HepG2 (cell line): Measurements from ENCODE around the gene SAE1. TPM values are rescaled to one million over a fixed set of nuclear protein-coding genes. Genes with fewer than 3 reads are reported as not detected.

Experiments used
- ARID5B ChIP-seq: IDR thresholded peaks from 2 replicates; pipeline ENCODE4 v1.4.0; 2020; ENCODE audit warnings: mild to moderate bottlenecking, missing genetic modification reagents
- CERS6 ChIP-seq: sonication (generic); formaldehyde crosslinking; IDR thresholded peaks from 2 replicates; pipeline ENCODE4 v1.5.0; 2020; ENCODE audit warnings: missing genetic modification reagents
- CHD4 ChIP-seq: fragments of 200-600 bp; sonication (generic); IDR thresholded peaks from 2 replicates; pipeline ENCODE4 v1.7.0; 2017; ENCODE audit warnings: mild to moderate bottlenecking, low read length, borderline replicate concordance
- FOXA3 ChIP-seq: IDR thresholded peaks from 2 replicates; pipeline ENCODE4 v1.6.1; 2016; ENCODE audit warnings: missing genetic modification reagents, missing compliant biosample characterization
- MTA1 ChIP-seq: sonication (generic); formaldehyde crosslinking; IDR thresholded peaks from 2 replicates; pipeline ENCODE4 v1.4.0; 2020; ENCODE audit warnings: missing genetic modification reagents, mild to moderate bottlenecking, borderline replicate concordance
- MYC ChIP-seq: sonication (generic); formaldehyde crosslinking; IDR thresholded peaks from 2 replicates; pipeline ENCODE4 v1.9.0; 2021; ENCODE audit warnings: missing genetic modification reagents, borderline replicate concordance
- STAT6 ChIP-seq: sonication (generic); formaldehyde crosslinking; IDR thresholded peaks from 2 replicates; pipeline ENCODE4 v1.4.0; 2020; ENCODE audit warnings: missing genetic modification reagents, mild to moderate bottlenecking, borderline replicate concordance
- THAP11 ChIP-seq: IDR thresholded peaks from 2 replicates; pipeline ENCODE4 v1.6.1; 2016; ENCODE audit warnings: missing biosample characterization, missing genetic modification reagents
- ZFYVE20 ChIP-seq: sonication (generic); formaldehyde crosslinking; IDR thresholded peaks from 2 replicates; pipeline ENCODE4 v1.8.0; 2023; ENCODE audit warnings: low read depth, mild to moderate bottlenecking, moderate library complexity, missing genetic modification reagents, borderline replicate concordance
- ZNF580 ChIP-seq: IDR thresholded peaks from 2 replicates; pipeline ENCODE4 v1.6.1; 2016; ENCODE audit warnings: low read depth, borderline replicate concordance
- ZNF589 ChIP-seq: sonication (generic); formaldehyde crosslinking; conservative IDR thresholded peaks from 2 replicates; pipeline ENCODE4 v1.8.0; 2022; ENCODE audit warnings: mild to moderate bottlenecking, moderate library complexity, missing genetic modification reagents
- ZNF646 ChIP-seq: sonication (generic); formaldehyde crosslinking; IDR thresholded peaks from 2 replicates; pipeline ENCODE4 v1.9.0; 2021; ENCODE audit warnings: mild to moderate bottlenecking, missing genetic modification reagents
- polyA plus RNA-seq, 8 experiments: library from polyadenylated mRNA; depleted of rRNA in 3 of 8; stranded (reverse) in 7 of 8; unstranded in 1 of 8; fragments of >200 nt; fragmentation: Illumina TruSeq in 4 of 8; extraction: Trizol in 4 of 8; gene quantifications; 2 replicates each; pipeline versions ENCODE4 v1.2.1 to v1.2.3, GENCODE V29; 2011 to 2016; ENCODE audit warnings: low read depth in 4 of 8, missing spikeins in 1 of 8, mixed read lengths in 1 of 8; ENCODE audit not compliant: insufficient read depth in 1 of 8
- total RNA-seq, 5 experiments: library from RNA; depleted of rRNA; stranded (reverse); fragments of >200 nt; fragmentation: Illumina TruSeq; extraction: Trizol; gene quantifications; 2 replicates each; pipeline ENCODE4 v1.2.3, GENCODE V29; 2016; ENCODE audit warnings: low read depth in 1 of 5

Gene SAE1
- total and polyA plus RNA-seq, 2 of the 13 experiments (the other 11 are each of a cell fraction or from before 2014, with no cell fraction given): 87.6 to 197 TPM

- TF ChIP-seq ZNF646: no peak
- no peak for TF ChIP-seq ZNF589
- TF ChIP-seq THAP11: peak; percentile 58
- peak; percentile 38; the same call in 1 of the 2 replicates for TF ChIP-seq MYC
- peak; percentile 37; the same call in 1 of the 2 replicates for TF ChIP-seq CHD4
- TF ChIP-seq CERS6 (CRISPR knock-in tag): no peak
- 0 out of 2 replicates have a peak, but pooled peaks have one; percentile 7 for TF ChIP-seq FOXA3 (CRISPR knock-in tag)
- no peak for TF ChIP-seq STAT6 (CRISPR knock-in tag)
- no peak for TF ChIP-seq ZFYVE20 (CRISPR knock-in tag)
- peak; percentile 32; the same call in 1 of the 2 replicates for TF ChIP-seq ARID5B
- TF ChIP-seq ZNF580: peak; percentile 34; the same call in 1 of the 2 replicates
- TF ChIP-seq MTA1: no peak
Measured at GRCh38 chr19:47210689-47211316, 80.2 kb downstream of the SAE1 start (continued).
